Neural progenitor cell (in vitro differentiated cells): ENCODE data around the gene SGCD. TPM values are rescaled to one million over a fixed set of nuclear protein-coding genes. Genes with fewer than 3 reads are reported as not detected.

Experiments used
- DNase-seq: peaks from one replicate; pipeline ENCODE4 v3.0.0-alpha.2; 2016; ENCODE audit warnings: low spot score
- H2AFZ ChIP-seq: fragments of 200-600 bp; sonication (generic); replicated peaks from 2 replicates; pipeline ENCODE4 v1.6.1; 2016; ENCODE audit warnings: antibody characterized with exemption
- H3F3A ChIP-seq: fragments of 200-600 bp; sonication (generic); 2 replicates; pipeline ENCODE4 v1.6.1; 2016; ENCODE audit warnings: antibody characterized with exemption, low read depth
- H3K27ac ChIP-seq: fragments of 200-600 bp; sonication (generic); 2 replicates; pipeline ENCODE4 v1.5.1; 2016; ENCODE audit warnings: mild to moderate bottlenecking
- H3K27me3 ChIP-seq: fragments of 200-600 bp; sonication (generic); 2 replicates; pipeline ENCODE4 v1.6.1; 2016; ENCODE audit warnings: mild to moderate bottlenecking, moderate library complexity
- H3K36me3 ChIP-seq: fragments of 200-600 bp; sonication (generic); 2 replicates; pipeline ENCODE4 v1.5.1; 2016
- H3K4me1 ChIP-seq: fragments of 200-600 bp; sonication (generic); 2 replicates; pipeline ENCODE4 v1.6.1; 2016; ENCODE audit warnings: mixed run types
- H3K4me2 ChIP-seq: fragments of 200-600 bp; sonication (generic); 2 replicates; pipeline ENCODE4 v1.6.1; 2016
- H3K4me3 ChIP-seq: fragments of 200-600 bp; sonication (generic); 2 replicates; pipeline ENCODE4 v1.5.1; 2016
- H3K79me2 ChIP-seq: fragments of 200-600 bp; sonication (generic); 2 replicates; pipeline ENCODE4 v1.6.1; 2016; ENCODE audit warnings: low read depth
- H3K9ac ChIP-seq: fragments of 200-600 bp; sonication (generic); 2 replicates; pipeline ENCODE4 v1.6.1; 2016
- H3K9me3 ChIP-seq: fragments of 200-600 bp; sonication (generic); 2 replicates; pipeline ENCODE4 v1.5.1; 2016; ENCODE audit warnings: low read depth
- H4K20me1 ChIP-seq: fragments of 200-600 bp; sonication (generic); 2 replicates; pipeline ENCODE4 v1.6.1; 2016; ENCODE audit warnings: low read depth
- H3K27ac Mint-ChIP-seq: 3 replicates; pipeline ENCODE4 v1.8.0; 2021; ENCODE audit warnings: mixed read lengths
- H3K27me3 Mint-ChIP-seq: 2 replicates; pipeline ENCODE4 v1.8.0; 2022; ENCODE audit warnings: low read depth, mild to moderate bottlenecking, inconsistent platforms, moderate library complexity, mixed read lengths; ENCODE audit not compliant: insufficient read depth
- H3K36me3 Mint-ChIP-seq: 3 replicates; pipeline ENCODE4 v1.8.0; 2021; ENCODE audit warnings: mixed read lengths
- H3K4me1 Mint-ChIP-seq: 3 replicates; pipeline ENCODE4 v1.8.0; 2021; ENCODE audit warnings: mixed read lengths
- H3K4me3 Mint-ChIP-seq: 3 replicates; pipeline ENCODE4 v1.8.0; 2021; ENCODE audit warnings: mild to moderate bottlenecking, moderate library complexity, mixed read lengths
- H3K9me3 Mint-ChIP-seq: 3 replicates; pipeline ENCODE4 v1.8.0; 2020; ENCODE audit warnings: mixed read lengths
- EZH2 ChIP-seq: fragments of 200-600 bp; sonication (generic); IDR thresholded peaks from 2 replicates; pipeline ENCODE4 v1.6.1; 2017; ENCODE audit warnings: antibody characterized with exemption, mild to moderate bottlenecking, moderate library complexity
- EZH2phosphoT487 ChIP-seq: fragments of 200-600 bp; sonication (generic); IDR thresholded peaks from 2 replicates; pipeline ENCODE4 v1.6.1; 2017; ENCODE audit warnings: antibody characterized with exemption
- total RNA-seq: library from RNA; depleted of rRNA; stranded (reverse); fragments of >200 nt; gene quantifications from 2 replicates; pipeline ENCODE4 v1.2.3, GENCODE V29; 2015; ENCODE audit warnings: low replicate concordance
- TF ChIP-seq, protein P1 (sequence below): fragments of 200-600 bp; sonication (generic); IDR thresholded peaks from 2 replicates; pipeline ENCODE4 v1.5.1; 2017; ENCODE audit warnings: antibody characterized with exemption, mild to moderate bottlenecking

Gene SGCD
- total RNA-seq, 1 donor from 2014 or later, result not detected

DNA sequence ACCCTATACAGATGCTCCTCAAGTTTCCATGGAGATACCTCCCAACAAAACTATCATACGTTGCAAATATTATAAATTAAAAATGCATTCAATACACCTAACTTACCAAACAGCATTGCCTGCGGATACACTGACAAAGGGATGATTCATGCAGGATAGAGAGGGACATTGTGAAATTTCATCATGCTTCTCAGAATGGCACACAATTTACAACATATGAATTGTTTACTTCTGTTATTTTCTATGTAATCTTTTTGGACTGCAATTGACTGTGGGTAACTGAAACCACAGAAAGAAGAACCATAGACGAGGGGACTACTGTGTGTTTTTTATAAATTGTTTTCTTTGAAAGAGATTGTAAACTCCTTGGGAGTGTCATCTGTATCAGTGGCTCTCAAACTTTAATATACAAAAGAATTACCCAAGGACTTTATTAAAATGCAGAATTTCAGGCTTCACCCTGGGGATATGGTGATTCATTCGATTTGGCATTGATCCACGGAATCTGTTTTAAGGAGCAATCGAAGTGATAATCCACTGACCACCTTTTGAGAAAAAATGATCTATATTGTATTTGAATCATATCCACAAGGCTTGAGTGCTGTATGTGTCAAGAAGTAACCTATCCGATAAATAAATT is 146.4 kb downstream of the SGCD start:
- Mint-ChIP-seq H3K27ac (no peak overlapping the region), H3K36me3 (no peaks in the 10 kb centered on the region), H3K4me3 (no peak overlapping the region), H3K9me3 (no peaks in the 10 kb centered on the region), H3K4me1 (peaks cover 33% of the 10 kb centered on the region), H3K27me3 (peaks cover 8% of the 10 kb centered on the region)
- Histone ChIP-seq H3K79me2 (no peaks in the 10 kb centered on the region), H3K4me1 (peaks cover 8% of the 10 kb centered on the region), H3K9me3 (no peaks in the 10 kb centered on the region), H3K4me2 (no peak overlapping the region), H3K36me3 (no peaks in the 10 kb centered on the region), H2AFZ (no peak overlapping the region), H3K9ac (no peak overlapping the region), H3K27ac (no peak overlapping the region), H3F3A (no peaks in the 10 kb centered on the region), H4K20me1 (no peaks in the 10 kb centered on the region), H3K4me3 (no peak overlapping the region), H3K27me3 (no peaks in the 10 kb centered on the region)
- TF ChIP-seq, protein P1, sequence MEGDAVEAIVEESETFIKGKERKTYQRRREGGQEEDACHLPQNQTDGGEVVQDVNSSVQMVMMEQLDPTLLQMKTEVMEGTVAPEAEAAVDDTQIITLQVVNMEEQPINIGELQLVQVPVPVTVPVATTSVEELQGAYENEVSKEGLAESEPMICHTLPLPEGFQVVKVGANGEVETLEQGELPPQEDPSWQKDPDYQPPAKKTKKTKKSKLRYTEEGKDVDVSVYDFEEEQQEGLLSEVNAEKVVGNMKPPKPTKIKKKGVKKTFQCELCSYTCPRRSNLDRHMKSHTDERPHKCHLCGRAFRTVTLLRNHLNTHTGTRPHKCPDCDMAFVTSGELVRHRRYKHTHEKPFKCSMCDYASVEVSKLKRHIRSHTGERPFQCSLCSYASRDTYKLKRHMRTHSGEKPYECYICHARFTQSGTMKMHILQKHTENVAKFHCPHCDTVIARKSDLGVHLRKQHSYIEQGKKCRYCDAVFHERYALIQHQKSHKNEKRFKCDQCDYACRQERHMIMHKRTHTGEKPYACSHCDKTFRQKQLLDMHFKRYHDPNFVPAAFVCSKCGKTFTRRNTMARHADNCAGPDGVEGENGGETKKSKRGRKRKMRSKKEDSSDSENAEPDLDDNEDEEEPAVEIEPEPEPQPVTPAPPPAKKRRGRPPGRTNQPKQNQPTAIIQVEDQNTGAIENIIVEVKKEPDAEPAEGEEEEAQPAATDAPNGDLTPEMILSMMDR, result no peak
- TF ChIP-seq EZH2 (no peak), EZH2phosphoT487 (no peak)
- DNase-seq, result no peak

- no peaks in the 10 kb centered on the region for H3K9me3 ChIP-seq
- H2AFZ ChIP-seq, result no peak overlapping the region
- peaks cover 8% of the 10 kb centered on the region for H3K4me1 ChIP-seq
- H3K36me3 ChIP-seq, result no peaks in the 10 kb centered on the region
- H3K27ac ChIP-seq, result no peak overlapping the region
- H3K4me2 ChIP-seq, result no peak overlapping the region
- H3K9ac ChIP-seq, result no peak overlapping the region
- no peaks in the 10 kb centered on the region for H4K20me1 ChIP-seq
- no peak overlapping the region for H3K4me3 Mint-ChIP-seq
- no peaks in the 10 kb centered on the region for H3K79me2 ChIP-seq
- H3K27me3 Mint-ChIP-seq, result peaks cover 8% of the 10 kb centered on the region
- no peaks in the 10 kb centered on the region for H3K27me3 ChIP-seq
- H3K4me1 Mint-ChIP-seq, result peaks cover 33% of the 10 kb centered on the region
- TF ChIP-seq EZH2, result no peak
- TF ChIP-seq, protein P1, result no peak
- TF ChIP-seq EZH2phosphoT487, result no peak
- no peaks in the 10 kb centered on the region for H3K9me3 Mint-ChIP-seq
- H3K36me3 Mint-ChIP-seq, result no peaks in the 10 kb centered on the region
- peak overlapping the region; percentile 74 for H3K27ac Mint-ChIP-seq
- DNase-seq, result peak; percentile 13
- H3K4me3 ChIP-seq, result no peak overlapping the region
- H3F3A ChIP-seq, result no peaks in the 10 kb centered on the region
Measured at GRCh38 chr5:156474251-156474650, 147.3 kb downstream of the SGCD start.

- Histone ChIP-seq H3K9ac (no peak overlapping the region), H3K4me1 (peaks cover 11% of the 10 kb centered on the region), H3K4me3 (no peak overlapping the region), H4K20me1 (no peaks in the 10 kb centered on the region), H3K27me3 (no peaks in the 10 kb centered on the region), H3K4me2 (peak overlapping the region; percentile 23), H3K36me3 (no peaks in the 10 kb centered on the region), H3K9me3 (no peaks in the 10 kb centered on the region), H3K27ac (no peak overlapping the region), H2AFZ (no peak overlapping the region), H3F3A (no peaks in the 10 kb centered on the region), H3K79me2 (no peaks in the 10 kb centered on the region)
- Mint-ChIP-seq H3K27me3 (peaks cover 10% of the 10 kb centered on the region), H3K4me1 (peaks cover 33% of the 10 kb centered on the region), H3K4me3 (peak overlapping the region; percentile 22), H3K9me3 (no peaks in the 10 kb centered on the region), H3K36me3 (no peaks in the 10 kb centered on the region), H3K27ac (peak overlapping the region; percentile 33)
- DNase-seq, result peak; percentile 49
- TF ChIP-seq, protein P1, result no peak
- no peak for TF ChIP-seq EZH2
- TF ChIP-seq EZH2phosphoT487, result no peak
Measured at GRCh38 chr5:156475182-156476157, 148.5 kb downstream of the SGCD start.
